ENCODE data around the gene TMTC4.

The TMTC4 gene

GRCh38 chr13:100564444-100565223, 110.0 kb downstream of the TMTC4 start:
- no peak for TF ChIP-seq CTCF (conservative IDR thresholded peaks at IDR 0.05)
- H3K27ac ChIP-seq: no peak overlapping the region

DNA sequence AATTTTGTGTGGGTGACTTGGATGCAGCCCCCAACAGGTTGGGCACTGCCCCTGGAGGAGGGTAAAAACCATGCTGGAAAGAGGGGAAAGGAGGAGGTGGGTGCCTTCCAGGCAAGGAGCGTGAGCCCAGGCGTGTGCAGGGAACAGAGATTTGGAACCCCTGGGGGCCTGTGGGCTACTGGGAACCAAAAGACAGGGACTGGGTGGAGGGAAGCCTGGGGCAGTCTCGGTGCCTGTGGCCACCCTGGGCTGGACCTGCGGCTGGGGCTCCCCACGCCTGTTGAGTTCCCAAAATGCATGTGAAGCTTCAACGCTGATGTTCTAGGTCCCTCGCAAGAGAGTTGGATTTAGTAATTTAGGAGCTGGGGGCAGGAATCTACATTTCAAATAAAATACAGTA, 110.8 kb downstream of the TMTC4 start:
- no peak for TF ChIP-seq CTCF (conservative IDR thresholded peaks at IDR 0.05)
- H3K27ac ChIP-seq: no peak overlapping the region

DNA sequence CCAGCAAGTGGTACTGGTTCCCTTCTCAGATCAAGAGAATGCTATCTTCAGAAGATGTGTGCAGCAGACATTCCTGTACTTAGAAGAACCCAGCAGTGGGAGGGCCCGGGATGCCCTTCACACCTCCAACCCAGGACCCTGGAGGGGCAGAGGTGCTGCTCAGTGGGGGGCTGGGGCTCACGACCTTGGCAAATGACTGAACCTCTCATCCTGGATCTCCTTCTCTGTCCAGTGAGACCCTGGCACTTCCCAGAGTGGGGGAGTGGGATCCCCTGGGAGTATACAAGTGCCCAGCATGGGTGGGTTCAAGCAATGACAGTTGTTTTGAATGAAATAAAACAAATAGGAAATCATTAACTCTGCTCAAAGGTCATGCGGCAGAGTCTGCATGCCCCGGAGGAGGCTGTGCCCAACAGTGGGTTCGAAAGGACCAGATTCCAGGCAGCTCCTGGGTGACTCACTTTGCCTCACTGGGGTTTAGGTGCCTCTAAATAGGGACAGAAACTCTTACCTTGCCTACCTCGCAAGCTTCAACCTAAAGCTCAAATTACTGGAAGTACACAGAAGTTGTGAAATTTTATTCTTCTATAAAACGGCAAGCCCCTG, 112.9 kb downstream of the TMTC4 start:
- no peak overlapping the region for H3K27ac ChIP-seq
- TF ChIP-seq CTCF (conservative IDR thresholded peaks at IDR 0.05): no peak

GRCh38 chr13:100561158-100561499, 113.5 kb downstream of the TMTC4 start:
- no peak overlapping the region for H3K27ac ChIP-seq
- TF ChIP-seq CTCF (conservative IDR thresholded peaks at IDR 0.05): no peak

- no peak for TF ChIP-seq CTCF (conservative IDR thresholded peaks at IDR 0.05)
- no peak overlapping the region for H3K27ac ChIP-seq
Measured at GRCh38 chr13:100560498-100561157, 114.0 kb downstream of the TMTC4 start.

DNA sequence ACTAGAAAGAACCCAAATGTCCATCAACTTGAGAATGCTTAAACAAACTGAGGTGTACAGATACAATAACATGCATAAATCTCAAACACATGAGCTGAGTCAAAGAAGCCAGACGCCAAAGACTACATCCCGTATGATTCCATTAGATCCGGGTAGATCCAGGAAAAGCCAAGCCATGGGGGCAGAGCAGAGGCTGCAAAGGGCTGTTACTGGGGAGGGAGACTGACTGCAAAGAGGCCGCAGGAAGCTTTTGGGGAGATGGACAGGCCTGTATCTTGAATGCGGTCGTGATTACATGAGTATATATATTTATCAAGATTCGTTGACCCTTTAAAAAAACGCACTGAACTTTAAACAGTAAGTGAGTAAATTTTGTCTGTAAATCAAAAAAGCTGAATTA, 114.7 kb downstream of the TMTC4 start:
- H3K27ac ChIP-seq: no peak overlapping the region
- TF ChIP-seq CTCF (conservative IDR thresholded peaks at IDR 0.05): no peak
